ENCODE results near the gene NSRP1. TPM values are rescaled to one million over a fixed set of nuclear protein-coding genes. Genes with fewer than 3 reads are reported as not detected.

Gene NSRP1
- total and polyA plus RNA-seq, 2 of the 13 experiments (the other 11 are each of a cell fraction or from before 2014, with no cell fraction given), result 7.0 to 14.3 TPM

DNA sequence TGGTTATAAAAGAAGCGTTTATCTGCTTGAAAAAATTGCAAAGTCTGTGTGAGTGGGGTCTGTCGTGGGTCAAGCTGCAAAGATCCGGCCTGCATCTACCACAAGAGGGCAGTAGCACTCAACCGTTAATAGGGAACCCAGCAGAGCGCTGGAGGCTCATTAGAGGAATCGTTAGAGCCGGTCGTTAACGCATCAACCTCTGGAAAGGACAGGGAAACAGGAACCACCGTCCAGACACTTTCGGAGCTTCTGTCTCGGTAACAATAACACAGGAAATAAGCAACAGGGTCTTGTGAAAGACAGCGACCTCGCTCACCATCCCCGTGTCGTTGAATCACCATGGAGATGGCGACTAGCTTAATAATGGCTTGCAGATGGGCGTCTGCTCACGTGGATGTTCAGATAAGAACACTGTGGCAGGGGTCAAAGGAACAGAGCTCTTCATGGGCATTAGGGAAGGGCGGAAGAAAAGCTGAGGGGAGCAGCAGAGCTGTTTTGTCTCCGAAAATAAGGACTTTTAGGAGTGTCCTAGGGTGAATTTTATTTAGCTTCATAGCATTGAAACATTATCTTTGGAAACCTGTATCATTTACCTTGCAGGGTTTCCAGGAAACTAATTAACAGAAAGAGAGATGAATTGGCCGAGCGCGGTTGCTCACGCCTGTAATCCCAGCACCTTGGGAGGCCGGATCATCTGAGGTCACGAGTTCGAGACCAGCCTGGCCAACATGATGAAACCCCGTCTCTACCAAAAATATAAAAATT, 11.9 kb upstream of the NSRP1 start (continued):
- TF ChIP-seq, protein P1, sequence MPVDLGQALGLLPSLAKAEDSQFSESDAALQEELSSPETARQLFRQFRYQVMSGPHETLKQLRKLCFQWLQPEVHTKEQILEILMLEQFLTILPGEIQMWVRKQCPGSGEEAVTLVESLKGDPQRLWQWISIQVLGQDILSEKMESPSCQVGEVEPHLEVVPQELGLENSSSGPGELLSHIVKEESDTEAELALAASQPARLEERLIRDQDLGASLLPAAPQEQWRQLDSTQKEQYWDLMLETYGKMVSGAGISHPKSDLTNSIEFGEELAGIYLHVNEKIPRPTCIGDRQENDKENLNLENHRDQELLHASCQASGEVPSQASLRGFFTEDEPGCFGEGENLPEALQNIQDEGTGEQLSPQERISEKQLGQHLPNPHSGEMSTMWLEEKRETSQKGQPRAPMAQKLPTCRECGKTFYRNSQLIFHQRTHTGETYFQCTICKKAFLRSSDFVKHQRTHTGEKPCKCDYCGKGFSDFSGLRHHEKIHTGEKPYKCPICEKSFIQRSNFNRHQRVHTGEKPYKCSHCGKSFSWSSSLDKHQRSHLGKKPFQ (CRISPR knock-in tag; IDR thresholded peaks at IDR 0.05; ENCODE audit: insufficient replicate concordance), result no peak
- TF ChIP-seq ZNF891 (CRISPR knock-in tag; IDR thresholded peaks at IDR 0.05), result no peak
- TF ChIP-seq HIVEP1 (CRISPR knock-in tag; IDR thresholded peaks at IDR 0.05), result no peak
- TF ChIP-seq, protein P2, sequence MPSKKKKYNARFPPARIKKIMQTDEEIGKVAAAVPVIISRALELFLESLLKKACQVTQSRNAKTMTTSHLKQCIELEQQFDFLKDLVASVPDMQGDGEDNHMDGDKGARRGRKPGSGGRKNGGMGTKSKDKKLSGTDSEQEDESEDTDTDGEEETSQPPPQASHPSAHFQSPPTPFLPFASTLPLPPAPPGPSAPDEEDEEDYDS (CRISPR knock-in tag; IDR thresholded peaks at IDR 0.05), result no peak
- TF ChIP-seq EZH2 (conservative IDR thresholded peaks at IDR 0.05; ENCODE audit: low read depth, low read length), result no peak
- TF ChIP-seq ZNF879 (CRISPR knock-in tag; IDR thresholded peaks at IDR 0.05), result no peak
- TF ChIP-seq, protein P3, sequence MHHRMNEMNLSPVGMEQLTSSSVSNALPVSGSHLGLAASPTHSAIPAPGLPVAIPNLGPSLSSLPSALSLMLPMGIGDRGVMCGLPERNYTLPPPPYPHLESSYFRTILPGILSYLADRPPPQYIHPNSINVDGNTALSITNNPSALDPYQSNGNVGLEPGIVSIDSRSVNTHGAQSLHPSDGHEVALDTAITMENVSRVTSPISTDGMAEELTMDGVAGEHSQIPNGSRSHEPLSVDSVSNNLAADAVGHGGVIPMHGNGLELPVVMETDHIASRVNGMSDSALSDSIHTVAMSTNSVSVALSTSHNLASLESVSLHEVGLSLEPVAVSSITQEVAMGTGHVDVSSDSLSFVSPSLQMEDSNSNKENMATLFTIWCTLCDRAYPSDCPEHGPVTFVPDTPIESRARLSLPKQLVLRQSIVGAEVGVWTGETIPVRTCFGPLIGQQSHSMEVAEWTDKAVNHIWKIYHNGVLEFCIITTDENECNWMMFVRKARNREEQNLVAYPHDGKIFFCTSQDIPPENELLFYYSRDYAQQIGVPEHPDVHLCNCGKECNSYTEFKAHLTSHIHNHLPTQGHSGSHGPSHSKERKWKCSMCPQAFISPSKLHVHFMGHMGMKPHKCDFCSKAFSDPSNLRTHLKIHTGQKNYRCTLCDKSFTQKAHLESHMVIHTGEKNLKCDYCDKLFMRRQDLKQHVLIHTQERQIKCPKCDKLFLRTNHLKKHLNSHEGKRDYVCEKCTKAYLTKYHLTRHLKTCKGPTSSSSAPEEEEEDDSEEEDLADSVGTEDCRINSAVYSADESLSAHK (CRISPR knock-in tag; IDR thresholded peaks at IDR 0.05; ENCODE audit: borderline replicate concordance), result no peak
- TF ChIP-seq, protein P4, sequence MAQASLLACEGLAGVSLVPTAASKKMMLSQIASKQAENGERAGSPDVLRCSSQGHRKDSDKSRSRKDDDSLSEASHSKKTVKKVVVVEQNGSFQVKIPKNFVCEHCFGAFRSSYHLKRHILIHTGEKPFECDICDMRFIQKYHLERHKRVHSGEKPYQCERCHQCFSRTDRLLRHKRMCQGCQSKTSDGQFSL (CRISPR knock-in tag; IDR thresholded peaks at IDR 0.05), result no peak
- TF ChIP-seq, protein P5, sequence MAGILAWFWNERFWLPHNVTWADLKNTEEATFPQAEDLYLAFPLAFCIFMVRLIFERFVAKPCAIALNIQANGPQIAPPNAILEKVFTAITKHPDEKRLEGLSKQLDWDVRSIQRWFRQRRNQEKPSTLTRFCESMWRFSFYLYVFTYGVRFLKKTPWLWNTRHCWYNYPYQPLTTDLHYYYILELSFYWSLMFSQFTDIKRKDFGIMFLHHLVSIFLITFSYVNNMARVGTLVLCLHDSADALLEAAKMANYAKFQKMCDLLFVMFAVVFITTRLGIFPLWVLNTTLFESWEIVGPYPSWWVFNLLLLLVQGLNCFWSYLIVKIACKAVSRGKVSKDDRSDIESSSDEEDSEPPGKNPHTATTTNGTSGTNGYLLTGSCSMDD (CRISPR knock-in tag; IDR thresholded peaks at IDR 0.05), result no peak
- no peak for TF ChIP-seq ZNF607 (CRISPR knock-in tag; IDR thresholded peaks at IDR 0.05; ENCODE audit: borderline replicate concordance)
- no peak for TF ChIP-seq ZNF75D (CRISPR knock-in tag; IDR thresholded peaks at IDR 0.05; ENCODE audit: borderline replicate concordance)
- TF ChIP-seq, protein P6, sequence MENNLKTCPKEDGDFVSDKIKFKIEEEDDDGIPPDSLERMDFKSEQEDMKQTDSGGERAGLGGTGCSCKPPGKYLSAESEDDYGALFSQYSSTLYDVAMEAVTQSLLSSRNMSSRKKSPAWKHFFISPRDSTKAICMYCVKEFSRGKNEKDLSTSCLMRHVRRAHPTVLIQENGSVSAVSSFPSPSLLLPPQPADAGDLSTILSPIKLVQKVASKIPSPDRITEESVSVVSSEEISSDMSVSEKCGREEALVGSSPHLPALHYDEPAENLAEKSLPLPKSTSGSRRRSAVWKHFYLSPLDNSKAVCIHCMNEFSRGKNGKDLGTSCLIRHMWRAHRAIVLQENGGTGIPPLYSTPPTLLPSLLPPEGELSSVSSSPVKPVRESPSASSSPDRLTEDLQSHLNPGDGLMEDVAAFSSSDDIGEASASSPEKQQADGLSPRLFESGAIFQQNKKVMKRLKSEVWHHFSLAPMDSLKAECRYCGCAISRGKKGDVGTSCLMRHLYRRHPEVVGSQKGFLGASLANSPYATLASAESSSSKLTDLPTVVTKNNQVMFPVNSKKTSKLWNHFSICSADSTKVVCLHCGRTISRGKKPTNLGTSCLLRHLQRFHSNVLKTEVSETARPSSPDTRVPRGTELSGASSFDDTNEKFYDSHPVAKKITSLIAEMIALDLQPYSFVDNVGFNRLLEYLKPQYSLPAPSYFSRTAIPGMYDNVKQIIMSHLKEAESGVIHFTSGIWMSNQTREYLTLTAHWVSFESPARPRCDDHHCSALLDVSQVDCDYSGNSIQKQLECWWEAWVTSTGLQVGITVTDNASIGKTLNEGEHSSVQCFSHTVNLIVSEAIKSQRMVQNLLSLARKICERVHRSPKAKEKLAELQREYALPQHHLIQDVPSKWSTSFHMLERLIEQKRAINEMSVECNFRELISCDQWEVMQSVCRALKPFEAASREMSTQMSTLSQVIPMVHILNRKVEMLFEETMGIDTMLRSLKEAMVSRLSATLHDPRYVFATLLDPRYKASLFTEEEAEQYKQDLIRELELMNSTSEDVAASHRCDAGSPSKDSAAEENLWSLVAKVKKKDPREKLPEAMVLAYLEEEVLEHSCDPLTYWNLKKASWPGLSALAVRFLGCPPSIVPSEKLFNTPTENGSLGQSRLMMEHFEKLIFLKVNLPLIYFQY (CRISPR knock-in tag; IDR thresholded peaks at IDR 0.05; ENCODE audit: borderline replicate concordance), result no peak
- TF ChIP-seq, protein P7, sequence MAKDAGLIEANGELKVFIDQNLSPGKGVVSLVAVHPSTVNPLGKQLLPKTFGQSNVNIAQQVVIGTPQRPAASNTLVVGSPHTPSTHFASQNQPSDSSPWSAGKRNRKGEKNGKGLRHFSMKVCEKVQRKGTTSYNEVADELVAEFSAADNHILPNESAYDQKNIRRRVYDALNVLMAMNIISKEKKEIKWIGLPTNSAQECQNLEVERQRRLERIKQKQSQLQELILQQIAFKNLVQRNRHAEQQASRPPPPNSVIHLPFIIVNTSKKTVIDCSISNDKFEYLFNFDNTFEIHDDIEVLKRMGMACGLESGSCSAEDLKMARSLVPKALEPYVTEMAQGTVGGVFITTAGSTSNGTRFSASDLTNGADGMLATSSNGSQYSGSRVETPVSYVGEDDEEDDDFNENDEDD (CRISPR knock-in tag; IDR thresholded peaks at IDR 0.05; ENCODE audit: borderline replicate concordance), result no peak
- TF ChIP-seq DMAP1 (CRISPR knock-in tag; IDR thresholded peaks at IDR 0.05), result no peak; the same call in 1 of the 2 replicates
- TF ChIP-seq RBM39 (IDR thresholded peaks at IDR 0.05; ENCODE audit: low read depth, low read length, poor library complexity, severe bottlenecking), result no peak

Data from HepG2 (cell line).